SU-DHL-6 (cell line): ENCODE data around the gene SAFB2.

Source experiments
- H2AFZ ChIP-seq: fragments of 200-600 bp; sonication (generic); 2 replicates; pipeline ENCODE4 v1.6.1; 2014; ENCODE audit warnings: low read depth, mild to moderate bottlenecking, moderate library complexity, mixed read lengths, antibody characterized with exemption, low read length; ENCODE audit not compliant: severe bottlenecking
- H3F3A ChIP-seq: fragments of 200-600 bp; shearing (Covaris generic); 2 replicates; pipeline ENCODE4 v1.6.0; 2016; ENCODE audit warnings: antibody characterized with exemption, mild to moderate bottlenecking; ENCODE audit not compliant: insufficient read depth
- H3K27ac ChIP-seq: fragments of 200-600 bp; sonication (generic); 2 replicates; pipeline ENCODE4 v1.5.1; 2016; ENCODE audit warnings: low read depth, mild to moderate bottlenecking, low read length, moderate library complexity, mixed read lengths
- H3K27me3 ChIP-seq: fragments of 200-600 bp; sonication (generic), shearing (Covaris generic); 2 replicates; pipeline ENCODE4 v1.6.0; 2014; ENCODE audit warnings: mild to moderate bottlenecking, low read length
- H3K36me3 ChIP-seq: fragments of 200-600 bp; sonication (generic); 2 replicates; pipeline ENCODE4 v1.6.1; 2014; ENCODE audit warnings: mild to moderate bottlenecking, low read length, mixed read lengths
- H3K4me2 ChIP-seq: fragments of 300-600, 200-600 bp; shearing (Covaris generic), sonication (generic); 2 replicates; pipeline ENCODE4 v1.6.0; 2014; ENCODE audit warnings: low read length, low read depth, mild to moderate bottlenecking; ENCODE audit not compliant: poor library complexity, severe bottlenecking
- H3K4me3 ChIP-seq: fragments of 200-600 bp; sonication (generic); 2 replicates; pipeline ENCODE4 v1.5.1; 2014; ENCODE audit warnings: antibody characterized with exemption, low read length, mild to moderate bottlenecking, mixed read lengths; ENCODE audit not compliant: insufficient read depth, poor library complexity, severe bottlenecking
- H3K79me2 ChIP-seq: fragments of 200-600 bp; sonication (generic); 2 replicates; pipeline ENCODE4 v1.6.1; 2014; ENCODE audit warnings: mild to moderate bottlenecking, low read length, moderate library complexity; ENCODE audit not compliant: insufficient read depth
- H3K9ac ChIP-seq: fragments of 200-600 bp; sonication (generic); 2 replicates; pipeline ENCODE4 v1.7.0; 2014; ENCODE audit warnings: mild to moderate bottlenecking, low read length
- H3K9me2 ChIP-seq: fragments of 200-600 bp; sonication (generic); replicated peaks from 2 replicates; pipeline ENCODE4 v1.6.1; 2014; ENCODE audit warnings: low read length; ENCODE audit not compliant: insufficient read depth
- H3K9me3 ChIP-seq: fragments of 200-600 bp; sonication (generic); 2 replicates; pipeline ENCODE4 v1.6.1; 2014; ENCODE audit warnings: low read length, mixed read lengths; ENCODE audit not compliant: insufficient read depth
- H4K20me1 ChIP-seq: fragments of 200-600 bp; sonication (generic); 2 replicates; pipeline ENCODE4 v1.6.1; 2014; ENCODE audit warnings: low read depth, mild to moderate bottlenecking, antibody characterized with exemption, low read length, moderate library complexity, mixed read lengths
- CTCF ChIP-seq: fragments of 200-600 bp; sonication (generic); IDR thresholded peaks from one replicate; pipeline ENCODE4 v1.5.1; 2017; ENCODE audit warnings: antibody characterized with exemption, mild to moderate bottlenecking, low read length, moderate library complexity; ENCODE audit not compliant: insufficient read depth, poor library complexity, severe bottlenecking
- EZH2phosphoT487 ChIP-seq: fragments of 200-600 bp; sonication (generic), shearing (Covaris generic); conservative IDR thresholded peaks from 2 replicates; pipeline ENCODE4 v1.6.1; 2018; ENCODE audit warnings: mild to moderate bottlenecking, antibody characterized with exemption, low read length, moderate library complexity, mixed read lengths

SAFB2 gene

GRCh38 chr19:5667751-5668271, 45.2 kb upstream of the SAFB2 start:
- H4K20me1 ChIP-seq: peaks cover 2% of the 10 kb centered on the region; the same call in 1 of the 2 replicates
- no peaks in the 10 kb centered on the region for H3F3A ChIP-seq
- H3K9me2 ChIP-seq: no peaks in the 10 kb centered on the region
- H3K79me2 ChIP-seq: no peaks in the 10 kb centered on the region
- H2AFZ ChIP-seq: no peak overlapping the region
- H3K36me3 ChIP-seq: 0 out of 2 replicates have a peak, but pooled peaks cover 3% of the 10 kb centered on the region
- no peaks in the 10 kb centered on the region for H3K9me3 ChIP-seq
- no peak overlapping the region for H3K27ac ChIP-seq
- H3K4me3 ChIP-seq: no peak overlapping the region
- H3K27me3 ChIP-seq: no peaks in the 10 kb centered on the region
- no peak for TF ChIP-seq EZH2phosphoT487
- TF ChIP-seq CTCF: no peak
- no peak overlapping the region for H3K4me2 ChIP-seq
- H3K9ac ChIP-seq: no peak overlapping the region

- TF ChIP-seq CTCF (no peak), EZH2phosphoT487 (no peak)
- H3K4me3 ChIP-seq: no peak overlapping the region
Observed at GRCh38 chr19:5666921-5667610, 44.5 kb upstream of the SAFB2 start.

GRCh38 chr19:5665781-5666513, 43.4 kb upstream of the SAFB2 start:
- Histone ChIP-seq H3K4me2 (no peak overlapping the region), H3K36me3 (0 out of 2 replicates have a peak, but pooled peaks cover 3% of the 10 kb centered on the region), H3K79me2 (no peaks in the 10 kb centered on the region), H3K4me3 (no peak overlapping the region), H3F3A (no peaks in the 10 kb centered on the region), H3K9ac (no peak overlapping the region), H3K27me3 (no peaks in the 10 kb centered on the region), H2AFZ (no peak overlapping the region), H4K20me1 (peaks cover 2% of the 10 kb centered on the region; the same call in 1 of the 2 replicates), H3K27ac (no peak overlapping the region), H3K9me3 (no peaks in the 10 kb centered on the region), H3K9me2 (no peaks in the 10 kb centered on the region)
- TF ChIP-seq EZH2phosphoT487 (no peak), CTCF (no peak)

More at GRCh38 chr19:5666921-5667610, 44.5 kb upstream of the SAFB2 start:
- no peaks in the 10 kb centered on the region for H3K9me3 ChIP-seq
- no peaks in the 10 kb centered on the region for H3F3A ChIP-seq
- no peak overlapping the region for H3K27ac ChIP-seq
- no peak overlapping the region for H3K9ac ChIP-seq
- H2AFZ ChIP-seq: no peak overlapping the region
- 0 out of 2 replicates have a peak, but pooled peaks cover 3% of the 10 kb centered on the region for H3K36me3 ChIP-seq
- no peak overlapping the region for H3K4me2 ChIP-seq
- H3K27me3 ChIP-seq: no peaks in the 10 kb centered on the region
- H3K9me2 ChIP-seq: no peaks in the 10 kb centered on the region
- H3K79me2 ChIP-seq: no peaks in the 10 kb centered on the region
- H4K20me1 ChIP-seq: peaks cover 2% of the 10 kb centered on the region; the same call in 1 of the 2 replicates
